ENCODE measurements around the gene CYB5R4. TPM values are rescaled to one million over a fixed set of nuclear protein-coding genes. Genes with fewer than 3 reads are reported as not detected.

Gene CYB5R4
- total RNA-seq, 4 donors from 2014 or later: 4.2 to 13.1 (median 8.3) TPM

- DNase-seq (ENCODE audit: low spot score in 2 of 2): no peak
- 60 to 64% methylated on average over 8 of the region's 8 CpGs for WGBS, 2 donors
Measured at GRCh38 chr6:83860782-83861495, 1.4 kb downstream of the CYB5R4 start.

GRCh38 chr6:83862776-83863471 lies 3.4 kb downstream of the CYB5R4 start:
- H3K27ac ChIP-seq: no peak overlapping the region

More at GRCh38 chr6:83860782-83861495, 1.4 kb downstream of the CYB5R4 start:
- TF ChIP-seq CTCF (IDR thresholded peaks at IDR 0.05) (no peak), EP300 (IDR thresholded peaks at IDR 0.05) (no peak), POLR2A (IDR thresholded peaks at IDR 0.05) (no peak)
- no peaks in the 10 kb centered on the region for H3K9me3 ChIP-seq
- H3K4me1 ChIP-seq: peaks cover 0 to 21% (median 18%) of the 10 kb centered on the region in 4 donors
- no peaks in the 10 kb centered on the region for H3K27me3 ChIP-seq
- peaks cover 0 to 20% (median 0%) of the 10 kb centered on the region in 3 donors for H3K36me3 ChIP-seq
- H3K4me3 ChIP-seq: peak overlapping the region in 3 of 4 donors; percentile 79 to 93 (median 81)
- peak overlapping the region in 1 of 4 donors; percentile 94 for H3K27ac ChIP-seq

GRCh38 chr6:83867043-83867442 lies 7.6 kb downstream of the CYB5R4 start:
- DNase-seq (ENCODE audit: low spot score in 2 of 2): no peak
- H3K27me3 ChIP-seq: no peaks in the 10 kb centered on the region
- no peaks in the 10 kb centered on the region for H3K9me3 ChIP-seq
- H3K4me1 ChIP-seq: peaks cover 0 to 5% (median 0%) of the 10 kb centered on the region in 4 donors
- H3K4me3 ChIP-seq: no peak overlapping the region
- H3K27ac ChIP-seq: no peak overlapping the region
- TF ChIP-seq EP300 (IDR thresholded peaks at IDR 0.05) (no peak), CTCF (IDR thresholded peaks at IDR 0.05) (no peak), POLR2A (IDR thresholded peaks at IDR 0.05) (no peak)
- peaks cover 0 to 38% (median 0%) of the 10 kb centered on the region in 3 donors for H3K36me3 ChIP-seq

More at GRCh38 chr6:83862776-83863471, 3.4 kb downstream of the CYB5R4 start:
- TF ChIP-seq EP300 (IDR thresholded peaks at IDR 0.05): no peak
- no peak for TF ChIP-seq POLR2A (IDR thresholded peaks at IDR 0.05)
- no peak for TF ChIP-seq CTCF (IDR thresholded peaks at IDR 0.05)
- H3K9me3 ChIP-seq: no peaks in the 10 kb centered on the region
- peaks cover 0 to 38% (median 0%) of the 10 kb centered on the region in 3 donors for H3K36me3 ChIP-seq
- H3K27me3 ChIP-seq: no peaks in the 10 kb centered on the region
- peaks cover 0 to 21% (median 18%) of the 10 kb centered on the region in 4 donors for H3K4me1 ChIP-seq
- H3K4me3 ChIP-seq: no peak overlapping the region
- no peak for DNase-seq (ENCODE audit: low spot score in 2 of 2)
- 81 to 87% methylated on average over 4 of the region's 4 CpGs for WGBS, 2 donors

GRCh38 chr6:83867527-83868161 lies 8.2 kb downstream of the CYB5R4 start:
- Histone ChIP-seq H3K4me3 (no peak overlapping the region), H3K36me3 (peaks cover 0 to 38% (median 0%) of the 10 kb centered on the region in 3 donors), H3K4me1 (peaks cover 0 to 9% (median 0%) of the 10 kb centered on the region in 4 donors), H3K9me3 (no peaks in the 10 kb centered on the region), H3K27ac (no peak overlapping the region), H3K27me3 (no peaks in the 10 kb centered on the region)
- 90 to 95% methylated on average over 9 of the region's 9 CpGs for WGBS, 2 donors
- peak in 1 of 2 donors; percentile 34 for DNase-seq (ENCODE audit: low spot score in 2 of 2)
- TF ChIP-seq CTCF (IDR thresholded peaks at IDR 0.05) (no peak), EP300 (IDR thresholded peaks at IDR 0.05) (no peak), POLR2A (IDR thresholded peaks at IDR 0.05) (no peak)
